H9 (cell line): ENCODE results near the gene RERE. TPM values are rescaled to one million over a fixed set of nuclear protein-coding genes. Genes with fewer than 3 reads are reported as not detected.

Experiments used
- DNase-seq: peaks from one replicate; pipeline ENCODE4 v3.0.0-alpha.2; 2017
- H2AFZ ChIP-seq: one replicate; pipeline ENCODE4 v1.6.1; 2013; ENCODE audit warnings: mild to moderate bottlenecking, low read length, control low read depth, moderate library complexity
- H2AK5ac ChIP-seq: 2 replicates; pipeline ENCODE4 v1.6.1; 2013; ENCODE audit warnings: low read length, control low read depth, mixed read lengths; ENCODE audit not compliant: insufficient read length
- H2BK120ac ChIP-seq: one replicate; pipeline ENCODE4 v1.6.1; 2013; ENCODE audit warnings: low read depth, mild to moderate bottlenecking, low read length, control low read depth, inconsistent platforms; ENCODE audit not compliant: poor library complexity, severe bottlenecking
- H2BK12ac ChIP-seq: 2 replicates; pipeline ENCODE4 v1.6.1; 2013; ENCODE audit warnings: low read length, control low read depth, mixed read lengths, low read depth; ENCODE audit not compliant: insufficient read length
- H2BK15ac ChIP-seq: 2 replicates; pipeline ENCODE4 v1.6.1; 2013; ENCODE audit warnings: low read depth, low read length, control low read depth
- H2BK20ac ChIP-seq: one replicate; pipeline ENCODE4 v1.6.1; 2013; ENCODE audit warnings: low read depth, mild to moderate bottlenecking, low read length, control low read depth, inconsistent platforms; ENCODE audit not compliant: poor library complexity, severe bottlenecking
- H2BK5ac ChIP-seq: 2 replicates; pipeline ENCODE4 v1.6.1; 2013; ENCODE audit warnings: low read length, control low read depth, mixed read lengths; ENCODE audit not compliant: insufficient read length
- H3K14ac ChIP-seq: 2 replicates; pipeline ENCODE4 v1.6.1; 2013; ENCODE audit warnings: low read length, control low read depth; ENCODE audit not compliant: insufficient read depth
- H3K18ac ChIP-seq: 2 replicates; pipeline ENCODE4 v1.6.1; 2013; ENCODE audit warnings: low read depth, mild to moderate bottlenecking, mixed read lengths, low read length, control low read depth; ENCODE audit not compliant: insufficient read length
- H3K23ac ChIP-seq: 2 replicates; pipeline ENCODE4 v1.6.1; 2013; ENCODE audit warnings: low read length, control low read depth, mixed read lengths, low read depth; ENCODE audit not compliant: insufficient read length
- H3K23me2 ChIP-seq: 2 replicates; pipeline ENCODE4 v1.6.1; 2013; ENCODE audit warnings: low read depth, mild to moderate bottlenecking, mixed read lengths, low read length, control low read depth; ENCODE audit not compliant: insufficient read length, poor library complexity, severe bottlenecking
- H3K27ac ChIP-seq: 2 replicates; pipeline ENCODE4 v1.5.1; 2013; ENCODE audit warnings: low read length, control low read depth, mixed read lengths, low read depth; ENCODE audit not compliant: insufficient read length
- H3K27me3 ChIP-seq: 2 replicates; pipeline ENCODE4 v1.6.1; 2013; ENCODE audit warnings: low read length, control low read depth, inconsistent platforms; ENCODE audit not compliant: insufficient read depth
- H3K4ac ChIP-seq: 2 replicates; pipeline ENCODE4 v1.6.1; 2013; ENCODE audit warnings: low read depth, mild to moderate bottlenecking, control low read depth, inconsistent platforms, low read length, moderate library complexity
- H3K4me1 ChIP-seq: 2 replicates; pipeline ENCODE4 v1.6.1; 2013; ENCODE audit warnings: low read length, control low read depth, inconsistent platforms; ENCODE audit not compliant: insufficient read depth
- H3K4me2 ChIP-seq: 2 replicates; pipeline ENCODE4 v1.6.1; 2013; ENCODE audit warnings: low read length, control low read depth, mixed read lengths; ENCODE audit not compliant: insufficient read length, insufficient read depth
- H3K56ac ChIP-seq: 2 replicates; pipeline ENCODE4 v1.6.1; 2013; ENCODE audit warnings: low read depth, mild to moderate bottlenecking, mixed read lengths, low read length, control low read depth; ENCODE audit not compliant: insufficient read length
- H3K79me1 ChIP-seq: 2 replicates; pipeline ENCODE4 v1.6.1; 2013; ENCODE audit warnings: low read depth, mild to moderate bottlenecking, moderate library complexity, low read length, control low read depth, inconsistent platforms; ENCODE audit not compliant: insufficient read depth, poor library complexity, severe bottlenecking
- H3K79me2 ChIP-seq: 2 replicates; pipeline ENCODE4 v1.6.1; 2013; ENCODE audit warnings: low read length, control low read depth, inconsistent platforms; ENCODE audit not compliant: insufficient read depth
- H3K9ac ChIP-seq: 2 replicates; pipeline ENCODE4 v1.6.1; 2013; ENCODE audit warnings: low read length, control low read depth, mixed read lengths; ENCODE audit not compliant: insufficient read length; ENCODE audit errors: extremely low read depth
- H3K9me3 ChIP-seq: one replicate; pipeline ENCODE4 v1.6.1; 2013; ENCODE audit warnings: low read depth, low read length, inconsistent platforms; ENCODE audit not compliant: control insufficient read depth
- H3T11ph ChIP-seq: one replicate; pipeline ENCODE4 v1.6.1; 2013; ENCODE audit warnings: mild to moderate bottlenecking, low read length, control low read depth, inconsistent platforms
- H4K20me1 ChIP-seq: one replicate; pipeline ENCODE4 v1.6.1; 2013; ENCODE audit not compliant: control insufficient read depth, insufficient read length, insufficient read depth
- H4K5ac ChIP-seq: 2 replicates; pipeline ENCODE4 v1.6.1; 2013; ENCODE audit warnings: low read depth, mild to moderate bottlenecking, mixed read lengths, low read length, control low read depth; ENCODE audit not compliant: insufficient read length
- H4K8ac ChIP-seq: replicated peaks from 2 replicates; pipeline ENCODE4 v1.6.1; 2013; ENCODE audit warnings: low read length, control low read depth, mixed read lengths, low read depth; ENCODE audit not compliant: insufficient read length
- H4K91ac ChIP-seq: 2 replicates; pipeline ENCODE4 v1.6.1; 2013; ENCODE audit warnings: low read depth, mild to moderate bottlenecking, moderate library complexity, mixed read lengths, low read length, control low read depth; ENCODE audit not compliant: insufficient read length
- H3K27ac Mint-ChIP-seq, 3 experiments: 2 replicates in 2 of 3; 3 replicates in 1 of 3; pipeline ENCODE4 v1.8.0; 2020 to 2021; ENCODE audit warnings: mixed read lengths in 3 of 3, mild to moderate bottlenecking in 1 of 3, moderate library complexity in 1 of 3
- H3K27me3 Mint-ChIP-seq: 2 replicates; pipeline ENCODE4 v1.8.0; 2021; ENCODE audit warnings: low read depth, mild to moderate bottlenecking, moderate library complexity, mixed read lengths
- H3K36me3 Mint-ChIP-seq, 3 experiments: 2 replicates in 2 of 3; 3 replicates in 1 of 3; pipeline ENCODE4 v1.8.0; 2020 to 2021; ENCODE audit warnings: low read depth in 3 of 3, mixed read lengths in 3 of 3; ENCODE audit not compliant: insufficient read depth in 1 of 3
- H3K4me1 Mint-ChIP-seq, 2 experiments: 2 replicates each; pipeline ENCODE4 v1.8.0; 2020; ENCODE audit warnings: mixed read lengths in 2 of 2
- H3K4me3 Mint-ChIP-seq, 2 experiments: 2 replicates in 1 of 2; 3 replicates in 1 of 2; pipeline ENCODE4 v1.8.0; 2020 to 2021; ENCODE audit warnings: mild to moderate bottlenecking in 2 of 2, mixed read lengths in 2 of 2, moderate library complexity in 1 of 2
- H3K9me3 Mint-ChIP-seq, 2 experiments: 2 replicates in 1 of 2; 3 replicates in 1 of 2; pipeline ENCODE4 v1.8.0; 2020; ENCODE audit warnings: mild to moderate bottlenecking in 2 of 2, mixed read lengths in 2 of 2, moderate library complexity in 1 of 2
- CTCF ChIP-seq: fragments of 200-600 bp; sonication (generic); conservative IDR thresholded peaks from 3 replicates; pipeline ENCODE4 v1.8.0; 2021; ENCODE audit warnings: antibody characterized with exemption, mild to moderate bottlenecking
- WGBS: extraction: QIAGEN DNeasy Blood & Tissue Kit; methylation state at CpG from one replicate; pipeline ENCODE4 v1.1.7; 2013; ENCODE audit warnings: missing lambda C conversion rate, low lambda C conversion rate, mixed read lengths; ENCODE audit not compliant: insufficient read length; ENCODE audit errors: extremely low coverage; 5-methylcytosine and 5-hydroxymethylcytosine counted together
- total RNA-seq: library from RNA; stranded (reverse); gene quantifications from 2 replicates; pipeline ENCODE4 v1.2.1, GENCODE V29; 2021

Gene RERE
- total RNA-seq, 1 experiment from 2014 or later = 103 TPM

GRCh38 chr1:8329439-8329838 lies 488.0 kb downstream of the RERE start:
- H2BK15ac ChIP-seq = no peak overlapping the region
- Mint-ChIP-seq H3K27me3 (no peaks in the 10 kb centered on the region), H3K36me3 (no peaks in the 10 kb centered on the region; a peak in 1 of 7 replicates), H3K27ac (no peak overlapping the region), H3K4me3 (no peak overlapping the region), H3K9me3 (no peaks in the 10 kb centered on the region; a peak in 1 of 5 replicates), H3K4me1 (peaks cover 0 to 2% of the 10 kb centered on the region in 2 experiments; a peak in 1 of 4 replicates)
- DNase-seq = no peak
- H3K56ac ChIP-seq = no peak overlapping the region
- no peak overlapping the region for H3K18ac ChIP-seq
- H3K14ac ChIP-seq = no peak overlapping the region
- H4K5ac ChIP-seq = no peak overlapping the region
- TF ChIP-seq CTCF = no peak
- H3K4ac ChIP-seq = no peak overlapping the region
- no peaks in the 10 kb centered on the region for H3K9me3 ChIP-seq
- H4K91ac ChIP-seq = no peak overlapping the region
- no peaks in the 10 kb centered on the region for H3K4me1 ChIP-seq
- no peaks in the 10 kb centered on the region for H3K27me3 ChIP-seq
- no peaks in the 10 kb centered on the region for H4K20me1 ChIP-seq
- no peak overlapping the region for H2BK120ac ChIP-seq
- no peak overlapping the region for H2BK5ac ChIP-seq
- no peaks in the 10 kb centered on the region for H3K79me2 ChIP-seq
- no peak overlapping the region for H4K8ac ChIP-seq
- no peak overlapping the region for H3K23ac ChIP-seq
- no peaks in the 10 kb centered on the region for H3K79me1 ChIP-seq
- no peak overlapping the region for H2AFZ ChIP-seq
- H2BK20ac ChIP-seq = no peak overlapping the region
- no CpG with 5 or more reads among the region's 12 CpGs for WGBS
- H3K23me2 ChIP-seq = no peaks in the 10 kb centered on the region
- H3K9ac ChIP-seq = no peak overlapping the region
- no peak overlapping the region for H3K27ac ChIP-seq
- no peak overlapping the region for H3K4me2 ChIP-seq
- H2AK5ac ChIP-seq = no peak overlapping the region
- no peak overlapping the region for H2BK12ac ChIP-seq
- no peak overlapping the region for H3T11ph ChIP-seq
